ENCODE results near the gene MCF2.
"Not testable (repeated sequence)": the region's sequence is repeated elsewhere in the genome, so short reads cannot be mapped to it uniquely, and the experiment has no call there.

The MCF2 gene, protein sequence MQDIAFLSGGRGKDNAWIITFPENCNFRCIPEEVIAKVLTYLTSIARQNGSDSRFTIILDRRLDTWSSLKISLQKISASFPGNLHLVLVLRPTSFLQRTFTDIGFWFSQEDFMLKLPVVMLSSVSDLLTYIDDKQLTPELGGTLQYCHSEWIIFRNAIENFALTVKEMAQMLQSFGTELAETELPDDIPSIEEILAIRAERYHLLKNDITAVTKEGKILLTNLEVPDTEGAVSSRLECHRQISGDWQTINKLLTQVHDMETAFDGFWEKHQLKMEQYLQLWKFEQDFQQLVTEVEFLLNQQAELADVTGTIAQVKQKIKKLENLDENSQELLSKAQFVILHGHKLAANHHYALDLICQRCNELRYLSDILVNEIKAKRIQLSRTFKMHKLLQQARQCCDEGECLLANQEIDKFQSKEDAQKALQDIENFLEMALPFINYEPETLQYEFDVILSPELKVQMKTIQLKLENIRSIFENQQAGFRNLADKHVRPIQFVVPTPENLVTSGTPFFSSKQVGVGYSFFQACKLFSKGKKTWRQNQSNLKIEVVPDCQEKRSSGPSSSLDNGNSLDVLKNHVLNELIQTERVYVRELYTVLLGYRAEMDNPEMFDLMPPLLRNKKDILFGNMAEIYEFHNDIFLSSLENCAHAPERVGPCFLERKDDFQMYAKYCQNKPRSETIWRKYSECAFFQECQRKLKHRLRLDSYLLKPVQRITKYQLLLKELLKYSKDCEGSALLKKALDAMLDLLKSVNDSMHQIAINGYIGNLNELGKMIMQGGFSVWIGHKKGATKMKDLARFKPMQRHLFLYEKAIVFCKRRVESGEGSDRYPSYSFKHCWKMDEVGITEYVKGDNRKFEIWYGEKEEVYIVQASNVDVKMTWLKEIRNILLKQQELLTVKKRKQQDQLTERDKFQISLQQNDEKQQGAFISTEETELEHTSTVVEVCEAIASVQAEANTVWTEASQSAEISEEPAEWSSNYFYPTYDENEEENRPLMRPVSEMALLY

GRCh38 chrX:139708067-139708466 is at the start of gene MCF2:
Gene MCF2 (minus strand): TSS chrX:139708167. CDS start chrX:139651744, 56,423 bp downstream.
- no peak for DNase-seq

- no peak for DNase-seq
Measured at GRCh38 chrX:139751053-139751452, 43.1 kb upstream of the MCF2 start.

DNA sequence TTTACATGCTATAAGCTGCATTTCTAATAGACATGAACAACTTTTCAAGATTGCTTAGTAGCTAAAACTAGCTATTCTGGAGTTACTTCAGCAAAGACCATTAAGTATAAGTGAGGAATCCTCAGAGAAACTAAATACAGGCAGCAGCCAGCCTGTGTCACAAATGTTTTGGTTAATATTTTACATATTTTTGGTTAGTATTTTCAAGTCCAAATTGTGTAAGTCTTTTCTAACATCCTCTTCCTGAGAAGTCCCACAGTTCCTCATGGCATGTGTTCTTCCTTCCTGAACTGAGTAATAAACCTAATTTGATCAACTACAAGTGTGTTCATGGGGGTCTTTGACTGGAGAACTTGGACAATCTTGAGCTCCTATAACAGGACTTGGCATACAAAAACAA is 42.4 kb upstream of the MCF2 start:
- DNase-seq = no peak

GRCh38 chrX:139739138-139739537 is 31.2 kb upstream of the MCF2 start:
- peak; percentile 61 for DNase-seq

GRCh38 chrX:139738581-139738980 is 30.6 kb upstream of the MCF2 start:
- DNase-seq = peak; percentile 4

DNA sequence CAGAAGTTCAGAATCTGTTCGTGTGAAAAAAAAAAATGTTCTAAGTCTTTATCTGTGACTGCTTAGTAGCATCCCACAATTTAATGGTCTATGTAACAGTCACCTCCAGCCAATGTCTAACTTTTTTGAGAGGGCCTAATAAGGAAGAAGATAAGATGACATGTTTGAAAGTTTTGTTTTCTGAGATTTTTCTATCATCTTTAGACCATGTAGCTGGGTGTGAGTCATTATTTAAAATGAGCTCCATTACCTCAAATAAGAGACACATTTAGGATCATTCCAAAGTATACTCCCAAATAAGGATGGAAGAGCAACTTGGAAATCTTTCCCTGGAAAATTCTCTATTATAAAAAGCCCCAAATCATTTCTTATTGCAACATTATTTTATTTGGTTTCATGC is 28.2 kb upstream of the MCF2 start:
- no peak for DNase-seq

- DNase-seq = no peak
Measured at GRCh38 chrX:139734996-139735395, 27.0 kb upstream of the MCF2 start.

DNA sequence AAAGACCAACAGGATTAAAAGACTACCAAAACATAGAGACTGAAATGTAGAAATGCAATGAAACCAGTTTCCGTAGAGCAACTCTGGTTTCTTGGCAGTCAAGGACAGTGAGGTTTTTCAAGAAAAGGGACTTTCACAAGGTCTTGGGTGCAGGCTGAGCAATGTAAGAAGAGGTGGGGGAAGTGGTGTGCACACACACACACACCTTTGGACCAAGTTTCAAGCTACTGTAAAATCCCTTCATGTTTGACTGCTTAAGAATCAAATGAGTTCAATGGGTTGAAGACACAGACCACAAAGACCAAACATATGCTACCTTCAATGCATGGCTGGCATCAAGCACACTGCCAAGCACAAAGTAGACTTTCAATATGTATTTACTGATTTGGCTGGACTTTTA is 17.8 kb upstream of the MCF2 start:
- no peak for DNase-seq

DNA sequence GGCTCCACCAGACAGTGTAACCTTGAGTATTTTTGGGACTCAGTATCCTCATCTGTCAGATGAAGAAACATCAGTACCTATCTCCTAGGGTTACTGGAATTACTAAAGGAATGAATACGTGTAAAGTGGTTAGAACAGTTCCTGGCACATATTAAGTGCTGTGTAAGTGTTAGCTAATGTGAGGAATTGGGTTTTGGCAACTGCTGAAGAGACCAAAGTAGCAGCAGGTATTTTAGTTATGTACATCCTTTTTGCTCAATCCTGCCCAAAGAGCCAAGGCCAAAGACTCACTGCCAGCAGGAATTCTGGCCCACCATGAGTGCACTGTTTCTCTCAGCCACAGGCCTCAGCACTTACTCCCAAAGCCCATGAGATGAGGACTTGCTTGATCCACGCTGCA is 16.7 kb upstream of the MCF2 start:
- DNase-seq = no peak

- DNase-seq = no peak
Measured at GRCh38 chrX:139720979-139721378, 13.0 kb upstream of the MCF2 start.

DNA sequence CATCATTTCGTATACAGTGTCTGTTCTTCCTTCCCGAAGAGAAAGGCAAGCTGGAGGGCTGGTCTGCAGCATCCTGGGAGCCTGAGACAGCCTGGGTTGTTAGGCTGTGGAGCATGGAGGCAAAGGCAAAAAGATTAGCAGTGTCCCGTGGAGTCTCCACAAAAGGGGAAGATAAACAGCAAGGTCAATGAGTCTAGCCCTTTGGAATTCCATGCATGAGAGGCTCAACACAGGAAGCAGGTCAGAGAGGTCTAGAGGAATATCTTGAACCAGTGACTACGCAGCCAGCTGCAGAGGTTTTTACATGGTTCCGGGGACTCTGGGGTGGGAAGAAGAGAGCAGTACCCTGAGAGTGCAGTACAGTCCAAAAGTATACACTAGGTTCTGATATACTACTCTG is 12.2 kb upstream of the MCF2 start:
- no peak for DNase-seq

GRCh38 chrX:139702658-139703057 is 5.3 kb downstream of the MCF2 start:
- no peak for DNase-seq

DNA sequence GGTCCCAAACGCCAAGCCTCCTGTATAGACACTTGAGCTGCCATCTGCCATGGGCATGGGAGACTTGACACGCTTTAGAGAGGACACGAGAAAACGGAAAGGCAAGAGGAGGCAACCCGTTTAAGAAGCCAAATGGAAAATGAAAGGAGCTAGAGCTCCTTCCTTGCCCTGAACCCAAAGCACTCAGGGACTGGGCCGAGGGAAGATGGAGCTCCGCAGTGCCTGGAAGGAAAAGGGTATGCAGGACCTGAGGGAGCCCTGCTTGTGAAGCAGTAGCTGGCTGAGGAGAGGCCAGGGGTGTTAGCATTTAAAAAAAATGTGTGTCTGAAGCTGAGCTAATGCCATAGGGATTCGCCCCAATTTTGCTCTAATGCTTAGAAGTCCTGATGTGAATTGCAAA is 15.1 kb downstream of the MCF2 start:
- no peak for DNase-seq

- DNase-seq = no peak
Measured at GRCh38 chrX:139692506-139692849, 15.5 kb downstream of the MCF2 start.

DNA sequence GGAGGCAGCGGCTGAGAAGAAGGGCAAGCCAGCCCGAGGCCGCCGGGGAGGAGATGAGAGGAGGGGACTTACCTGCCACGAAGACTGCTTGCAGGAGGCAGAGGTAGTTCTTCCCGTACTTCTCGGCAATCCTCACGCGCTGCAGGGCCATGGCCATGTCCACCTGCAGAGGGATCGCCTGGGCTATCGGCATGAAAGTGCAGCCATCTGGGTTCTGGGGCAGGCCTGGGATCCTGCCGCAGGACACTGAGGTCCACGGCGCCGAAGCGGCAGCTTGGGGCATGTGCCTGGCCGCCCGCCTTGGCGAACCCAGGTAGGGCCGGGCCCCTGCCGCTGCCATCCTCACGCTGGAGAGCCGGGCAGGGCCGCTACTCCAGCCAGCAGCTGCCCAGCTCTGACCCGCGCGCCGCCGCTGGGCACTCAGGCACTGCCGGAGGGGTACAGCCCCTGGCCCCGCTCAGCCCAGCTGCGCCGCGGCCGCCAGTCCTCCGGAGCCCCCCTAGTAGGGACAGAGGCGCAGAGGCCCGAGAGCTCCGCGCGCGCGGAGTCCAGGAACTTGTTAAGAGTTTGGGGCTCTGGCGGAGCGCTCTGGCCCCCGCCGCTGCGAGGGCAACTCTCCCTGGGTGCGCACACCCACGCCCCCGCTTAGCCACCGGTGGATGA is 16.0 kb downstream of the MCF2 start:
- DNase-seq = no peak

- no peak for DNase-seq
Measured at GRCh38 chrX:139691493-139691842, 16.5 kb downstream of the MCF2 start.

GRCh38 chrX:139685175-139685574 is 22.8 kb downstream of the MCF2 start:
- not testable (repeated sequence) for DNase-seq

- DNase-seq = no peak
Measured at GRCh38 chrX:139680356-139680755, 27.6 kb downstream of the MCF2 start.

- DNase-seq = peak; percentile 29
Measured at GRCh38 chrX:139647597-139647996, 60.4 kb downstream of the MCF2 start.

DNA sequence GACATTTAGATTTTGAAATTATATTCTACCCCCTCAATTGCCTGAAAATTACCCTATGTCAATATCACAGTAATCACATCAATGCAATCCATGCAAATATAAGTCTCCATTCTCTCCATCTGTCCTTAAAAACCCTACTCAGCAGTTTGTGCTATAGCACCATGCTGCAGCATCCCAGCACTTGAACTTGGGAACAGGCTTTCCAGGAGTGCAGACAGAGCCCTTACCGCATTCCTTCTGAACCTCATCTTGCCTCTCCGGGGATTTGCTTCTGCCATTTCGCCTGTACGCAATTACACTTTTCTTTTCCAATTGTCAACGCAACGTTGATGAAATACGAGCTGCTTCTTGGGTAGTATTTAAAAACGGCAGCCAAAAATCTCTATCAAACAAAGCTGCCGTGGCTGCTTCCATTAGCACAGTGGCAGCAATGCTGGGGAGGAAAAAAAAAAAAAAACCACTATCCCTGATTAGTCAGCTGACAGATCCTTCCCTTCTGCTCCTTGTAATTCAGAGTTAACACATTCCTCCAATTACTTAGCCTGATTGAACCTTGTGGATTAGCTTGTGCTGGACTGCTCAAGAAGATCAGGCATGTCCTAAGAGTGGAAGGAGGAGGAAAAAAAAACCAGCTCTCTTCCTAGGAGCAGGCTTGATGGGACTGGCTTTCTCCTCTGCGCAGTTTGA is 65.6 kb downstream of the MCF2 start:
- no peak for DNase-seq

- no peak for DNase-seq
Measured at GRCh38 chrX:139640259-139640658, 67.7 kb downstream of the MCF2 start.

GRCh38 chrX:139639253-139639652 is 68.7 kb downstream of the MCF2 start:
- DNase-seq = no peak

DNA sequence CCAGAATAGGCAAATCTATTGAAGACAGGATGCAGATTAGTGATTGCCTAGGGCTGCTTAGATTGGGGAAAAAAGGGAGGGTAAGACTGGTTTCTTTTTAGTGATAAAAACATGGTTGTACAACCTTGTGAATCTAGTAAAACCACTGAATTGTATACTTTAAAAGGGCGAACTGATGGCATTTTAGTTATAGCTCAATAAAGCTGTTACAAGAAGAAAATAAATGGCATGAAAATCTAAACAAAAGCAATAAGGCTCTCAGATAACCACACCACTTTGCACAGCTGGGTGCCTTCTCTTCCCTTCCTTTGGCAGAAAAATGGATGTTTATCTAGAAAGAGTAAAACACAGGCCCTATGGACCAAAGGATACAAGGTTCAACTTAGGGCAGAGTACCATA is 107.9 kb downstream of the MCF2 start:
- DNase-seq = no peak

Measured in activated CD4-positive, alpha-beta T cell treated with anti-CD3 and anti-CD28 coated beads, Interleukin-2, Interleukin-6, amounts not matched to agents 100 ng/mL and 50 ng/mL, durations not matched to agents 16 hours and 8 hours (primary cell).